Endothelial cell of hepatic sinusoid (primary cell): ENCODE data around the gene KCNG2.

ENCODE experiments used
- in situ Hi-C: cut with HindIII; loops from 2 replicates; pipeline ENCODE4 v1.10.0; 2017; ENCODE audit warnings: low sequenced_read_pairs

Gene KCNG2

GRCh38 chr18:79878246-79878645 lies 80.5 kb downstream of the KCNG2 start:
- in situ Hi-C loops = loop anchor here (10.0 kb wide), 1 partner anchor 97 kb away; no protein-coding TSS in a partner anchor

GRCh38 chr18:79878741-79879378 lies 81.1 kb downstream of the KCNG2 start:
- in situ Hi-C loops = loop anchor here (10.0 kb wide), 1 partner anchor 96 kb away; no protein-coding TSS in a partner anchor

- in situ Hi-C loops = loop anchor here (10.0 kb wide), 1 partner anchor 95 kb away; no protein-coding TSS in a partner anchor
Observed at GRCh38 chr18:79879566-79879965, 81.8 kb downstream of the KCNG2 start.

- in situ Hi-C loops = loop anchor here (5.0 kb wide), 1 partner anchor 46 kb away; no protein-coding TSS in a partner anchor
Observed at GRCh38 chr18:79881695-79882094, 84.0 kb downstream of the KCNG2 start.

GRCh38 chr18:79882522-79883241 lies 84.9 kb downstream of the KCNG2 start:
- in situ Hi-C loops = loop anchor here (5.0 kb wide), 1 partner anchor 45 kb away; no protein-coding TSS in a partner anchor

- in situ Hi-C loops = loop anchor here (5.0 kb wide), 1 partner anchor 44 kb away; no protein-coding TSS in a partner anchor
Observed at GRCh38 chr18:79883461-79884293, 85.9 kb downstream of the KCNG2 start.

GRCh38 chr18:79884294-79884962 lies 86.7 kb downstream of the KCNG2 start:
- in situ Hi-C loops = loop anchor here (5.0 kb wide), 1 partner anchor 43 kb away; no protein-coding TSS in a partner anchor

GRCh38 chr18:79884963-79885728 lies 87.4 kb downstream of the KCNG2 start:
- in situ Hi-C loops = loop anchor here (5.0 kb wide), 1 partner anchor 42 kb away; no protein-coding TSS in a partner anchor

GRCh38 chr18:79887181-79888000 lies 89.7 kb downstream of the KCNG2 start:
- in situ Hi-C loops = no loop called here

- in situ Hi-C loops = no loop called here
Observed at GRCh38 chr18:79888016-79888415, 90.3 kb downstream of the KCNG2 start.

GRCh38 chr18:79889569-79889968 lies 91.8 kb downstream of the KCNG2 start:
- in situ Hi-C loops = no loop called here

- in situ Hi-C loops = no loop called here
Observed at GRCh38 chr18:79890674-79891073, 92.9 kb downstream of the KCNG2 start.

- in situ Hi-C loops = no loop called here
Observed at GRCh38 chr18:79896738-79897137, 99.0 kb downstream of the KCNG2 start.

- in situ Hi-C loops = no loop called here
Observed at GRCh38 chr18:79897940-79898625, 100.3 kb downstream of the KCNG2 start.

GRCh38 chr18:79898952-79899608 lies 101.3 kb downstream of the KCNG2 start:
- in situ Hi-C loops = no loop called here

- in situ Hi-C loops = no loop called here
Observed at GRCh38 chr18:79899609-79900445, 102.1 kb downstream of the KCNG2 start.
